HG02870 (cell line): Measurements from ENCODE around the gene SLC24A3.

Experiments used
- ATAC-seq: cut with Tn5 transposase; IDR thresholded peaks from one replicate; pipeline ENCODE4 v1.9.1; 2021; ENCODE audit warnings: mild to moderate bottlenecking, moderate library complexity; ENCODE audit not compliant: unreplicated experiment

SLC24A3 gene

GRCh38 chr20:19693508-19693907 lies 481.1 kb downstream of the SLC24A3 start:
- no peak for ATAC-seq

DNA sequence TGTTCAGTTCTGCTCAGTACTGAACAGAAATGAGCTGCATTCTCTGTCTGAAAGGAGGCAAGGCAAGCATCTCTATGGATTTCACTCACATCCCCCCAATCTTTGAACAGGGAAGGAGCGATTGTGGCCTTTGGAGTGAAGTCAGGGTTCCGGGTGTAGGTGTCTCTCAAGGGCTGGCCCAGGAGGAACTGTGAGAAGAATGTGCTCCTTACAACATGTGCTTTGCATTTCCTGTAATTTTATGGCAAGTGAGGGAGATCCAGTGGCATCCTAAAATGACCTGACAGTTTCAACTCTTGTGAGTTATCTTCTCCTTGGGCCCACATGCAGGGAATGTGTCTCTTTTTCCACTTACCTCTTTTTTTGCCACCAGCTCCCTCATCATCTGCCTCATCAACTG lies 482.6 kb downstream of the SLC24A3 start:
- ATAC-seq: no peak

DNA sequence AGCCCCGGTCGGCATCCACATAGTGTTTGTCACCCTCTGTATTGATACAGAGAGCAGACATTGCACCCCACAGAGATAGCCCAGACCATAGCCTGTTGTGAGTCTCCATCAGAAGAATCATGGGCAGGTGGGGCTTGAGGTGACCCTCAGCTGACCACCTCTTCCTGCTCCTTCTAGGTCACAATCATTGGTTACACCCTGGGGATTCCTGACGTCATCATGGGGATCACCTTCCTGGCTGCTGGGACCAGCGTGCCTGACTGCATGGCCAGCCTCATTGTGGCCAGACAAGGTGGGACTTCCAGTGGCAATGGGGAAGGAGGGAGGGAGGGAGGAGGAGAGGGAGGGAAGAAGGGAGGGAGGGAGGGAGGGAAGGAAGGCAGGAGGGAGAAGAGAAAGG lies 484.2 kb downstream of the SLC24A3 start:
- no peak for ATAC-seq

- no peak for ATAC-seq
Observed at GRCh38 chr20:19697415-19697814, 485.0 kb downstream of the SLC24A3 start.

DNA sequence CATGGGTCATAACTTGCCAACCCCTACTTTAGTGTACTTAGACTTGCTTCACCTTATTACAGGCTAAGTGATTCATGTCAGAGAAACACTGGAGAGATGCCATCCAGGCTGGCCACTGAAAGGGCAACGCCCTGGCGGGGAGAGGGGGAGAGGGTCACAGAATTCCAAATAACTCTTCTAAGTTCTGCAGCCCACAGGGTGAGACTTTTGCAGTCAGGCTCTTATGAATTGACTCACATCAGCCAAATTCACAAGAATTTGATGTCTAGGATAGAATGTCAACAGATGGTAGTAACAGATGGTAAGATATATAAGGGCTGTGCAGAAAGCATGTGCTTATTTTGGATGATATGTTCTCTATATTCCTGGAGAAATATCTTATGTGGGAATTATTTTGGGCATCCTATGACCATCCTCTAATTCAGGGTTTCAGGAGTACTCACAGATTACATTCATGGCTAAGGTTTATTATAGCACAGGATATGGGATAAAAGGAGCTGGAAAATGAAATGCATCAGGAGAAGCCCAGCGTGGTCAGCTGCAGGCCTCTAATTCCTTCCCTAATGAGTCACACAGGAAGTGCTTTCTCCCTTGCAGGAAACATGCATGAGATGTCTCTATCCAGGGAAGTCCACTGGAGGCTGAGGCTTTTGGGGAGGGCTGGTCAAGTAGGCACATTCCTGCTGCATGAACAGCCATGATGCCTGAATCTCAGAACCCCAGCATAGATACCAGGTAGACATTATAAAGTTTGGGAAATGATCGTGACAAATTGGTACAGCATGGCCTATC lies 486.9 kb downstream of the SLC24A3 start:
- no peak for ATAC-seq

GRCh38 chr20:19701429-19701828 lies 489.0 kb downstream of the SLC24A3 start:
- no peak for ATAC-seq

DNA sequence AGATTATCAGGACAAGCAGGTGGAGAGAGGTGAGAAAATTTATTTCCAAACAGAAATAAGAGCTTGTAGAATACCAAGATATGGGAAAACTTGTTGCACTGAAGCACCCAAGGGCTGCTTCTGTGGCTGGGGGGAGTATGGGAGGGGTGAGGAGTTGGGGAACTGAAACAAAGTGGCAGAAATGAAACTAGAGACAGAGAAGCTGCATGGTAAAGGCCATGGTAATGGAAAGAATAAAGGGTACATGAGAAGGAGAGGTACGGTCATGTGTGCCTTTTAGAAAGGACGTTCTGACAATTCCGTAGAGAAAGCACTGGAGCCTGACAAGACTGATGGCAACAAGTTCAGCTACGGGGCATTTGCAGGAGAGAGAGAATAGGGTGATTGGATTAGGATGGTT lies 494.0 kb downstream of the SLC24A3 start:
- no peak for ATAC-seq

GRCh38 chr20:19709635-19710335 lies 497.3 kb downstream of the SLC24A3 start:
- no peak for ATAC-seq

GRCh38 chr20:19710336-19711120 lies 498.1 kb downstream of the SLC24A3 start:
- ATAC-seq: no peak

DNA sequence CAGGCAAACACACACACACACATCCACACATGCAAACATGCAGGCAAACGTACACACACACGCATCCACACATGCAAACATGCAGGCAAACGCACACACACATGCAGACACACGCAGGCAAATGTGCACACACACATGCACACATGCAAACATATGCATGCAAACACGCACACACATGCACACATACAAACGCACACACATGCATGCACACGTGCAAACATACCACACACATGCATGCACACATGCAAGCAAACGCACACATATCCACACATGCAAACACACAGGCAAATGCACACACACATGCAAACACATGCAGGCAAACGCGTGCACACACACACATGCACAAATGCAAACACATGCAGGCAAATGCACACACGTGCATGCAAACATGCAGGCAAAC lies 498.7 kb downstream of the SLC24A3 start:
- no peak for ATAC-seq

GRCh38 chr20:19712721-19713260 lies 500.3 kb downstream of the SLC24A3 start:
- ATAC-seq: no peak

- ATAC-seq: no peak
Observed at GRCh38 chr20:19713822-19714578, 501.6 kb downstream of the SLC24A3 start.

DNA sequence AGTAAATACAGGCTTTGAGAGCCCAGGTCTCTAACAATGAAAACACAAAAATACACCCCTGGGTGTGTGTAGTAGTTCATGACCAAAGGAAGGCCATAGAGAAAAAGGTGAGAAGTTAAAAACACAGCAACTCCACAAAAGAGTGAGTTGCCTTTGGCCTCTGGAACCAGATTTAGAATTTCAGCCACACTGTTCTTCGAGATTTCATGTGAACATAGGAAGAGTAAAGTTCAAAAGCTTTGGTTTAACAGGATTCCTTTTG lies 502.1 kb downstream of the SLC24A3 start:
- no peak for ATAC-seq

DNA sequence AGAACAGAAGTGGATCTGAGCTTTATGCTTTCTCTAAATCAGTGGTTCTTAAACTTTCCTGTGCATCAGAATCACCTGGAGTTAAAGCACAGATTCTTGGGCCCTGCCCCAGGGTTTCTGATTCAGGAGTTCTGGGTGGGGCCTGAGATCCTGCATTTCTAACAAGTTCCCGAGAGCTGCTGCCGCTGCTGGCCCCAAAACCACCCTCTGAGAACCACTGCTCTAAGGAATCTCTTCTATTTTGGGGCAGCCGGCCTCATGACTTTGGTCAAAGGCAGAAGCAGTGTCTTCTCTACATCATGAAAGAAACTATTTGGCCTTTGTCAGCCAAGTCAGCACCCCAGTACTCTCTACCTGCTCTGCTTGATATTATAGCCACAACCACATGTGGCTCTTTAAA lies 503.5 kb downstream of the SLC24A3 start:
- no peak for ATAC-seq

DNA sequence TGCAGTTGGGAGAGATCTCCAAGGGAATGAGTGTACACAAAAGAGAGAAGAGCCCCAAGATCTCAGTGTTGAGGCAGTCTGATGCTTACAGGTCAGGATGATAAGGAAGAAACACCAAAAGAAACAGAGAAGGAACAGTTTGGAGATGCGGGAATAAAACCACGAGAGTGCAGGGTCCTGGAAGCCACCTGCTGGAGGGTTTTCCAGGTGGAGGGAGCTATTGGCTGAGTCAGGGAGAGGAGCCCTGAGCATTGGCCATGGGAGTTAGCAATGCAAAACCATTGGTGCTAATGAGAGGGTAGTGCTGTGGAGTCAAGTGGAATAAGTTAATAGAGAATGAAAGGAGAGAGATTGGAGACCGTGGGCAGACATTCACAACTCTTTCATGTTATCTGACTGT lies 506.4 kb downstream of the SLC24A3 start:
- no peak for ATAC-seq

- ATAC-seq: no peak
Observed at GRCh38 chr20:19720991-19721390, 508.5 kb downstream of the SLC24A3 start.

DNA sequence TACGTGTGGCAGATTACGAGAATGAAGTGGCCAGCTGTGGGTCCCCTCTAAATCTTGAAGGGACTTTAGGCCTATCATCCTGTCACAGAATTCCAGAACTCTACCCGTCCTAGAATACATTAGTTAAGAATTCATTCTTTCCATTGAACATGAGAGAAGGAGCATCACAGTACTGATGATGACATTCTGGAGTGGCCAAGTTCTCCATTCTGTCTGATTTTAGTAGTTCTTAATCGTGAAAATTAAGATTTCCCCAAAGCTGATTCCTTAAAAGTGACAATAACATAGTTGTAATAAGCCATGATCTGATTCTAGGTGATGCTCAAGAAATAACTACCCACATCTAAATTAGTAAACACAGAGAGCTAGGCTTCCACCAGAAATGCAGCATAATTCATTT lies 510.6 kb downstream of the SLC24A3 start:
- no peak for ATAC-seq

GRCh38 chr20:19723813-19724430 lies 511.5 kb downstream of the SLC24A3 start:
- no peak for ATAC-seq

DNA sequence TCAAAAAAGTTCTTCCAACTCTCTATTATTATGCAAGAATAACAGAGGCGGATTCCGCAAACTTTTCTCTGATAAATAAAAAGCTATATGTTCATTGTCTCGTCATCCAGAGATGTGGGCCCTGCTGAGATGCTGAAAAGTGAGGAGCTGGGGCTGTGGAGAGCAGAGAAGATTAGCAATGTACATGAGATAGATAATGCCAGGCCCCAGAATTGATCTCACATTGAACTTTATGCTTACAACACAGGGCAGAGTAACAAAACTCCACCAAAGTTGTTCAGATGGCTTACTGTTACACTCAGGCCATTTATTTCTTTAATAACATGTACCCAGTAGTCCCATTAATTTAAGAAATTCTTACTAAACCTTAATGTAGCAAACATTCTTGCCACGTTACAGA lies 512.9 kb downstream of the SLC24A3 start:
- ATAC-seq: no peak

GRCh38 chr20:19725814-19726525 lies 513.5 kb downstream of the SLC24A3 start:
- no peak for ATAC-seq
